Stimulated activated CD4-positive, alpha-beta T cell treated with anti-CD3 and anti-CD28 coated beads, Interleukin-12 subunit alpha, Interleukin-12 subunit beta, amount 100 ng/mL, for 4 hours (primary cell): ENCODE results near the gene ANXA1.
A peak's percentile ranks its signal among the peaks of the same experiment; 100 is the strongest.

Experiments
- DNase-seq: peaks from one replicate; pipeline ENCODE4 v3.0.0-alpha.2; 2020

Gene ANXA1

GRCh38 chr9:73151653-73152542, at the start of gene ANXA1:
Gene ANXA1, plus strand, starts transcription at chr9:73151865. Its CDS starts 6,671 bp downstream, at chr9:73158536.
- no peak for DNase-seq

- no peak for DNase-seq
Observed at GRCh38 chr9:73104342-73104741, 47.3 kb upstream of the ANXA1 start.

GRCh38 chr9:73104921-73105320, 46.7 kb upstream of the ANXA1 start:
- no peak for DNase-seq

GRCh38 chr9:73107489-73108069, 44.1 kb upstream of the ANXA1 start:
- peak; percentile 50 for DNase-seq

GRCh38 chr9:73114058-73114457, 37.6 kb upstream of the ANXA1 start:
- DNase-seq: no peak

GRCh38 chr9:73114958-73115357, 36.7 kb upstream of the ANXA1 start:
- DNase-seq: no peak

- no peak for DNase-seq
Observed at GRCh38 chr9:73116031-73116430, 35.6 kb upstream of the ANXA1 start.

GRCh38 chr9:73116880-73117279, 34.8 kb upstream of the ANXA1 start:
- DNase-seq: no peak

GRCh38 chr9:73118286-73118685, 33.4 kb upstream of the ANXA1 start:
- DNase-seq: no peak

GRCh38 chr9:73118898-73119554, 32.6 kb upstream of the ANXA1 start:
- DNase-seq: no peak

GRCh38 chr9:73121375-73121935, 30.2 kb upstream of the ANXA1 start:
- no peak for DNase-seq

GRCh38 chr9:73125651-73126050, 26.0 kb upstream of the ANXA1 start:
- no peak for DNase-seq

- no peak for DNase-seq
Observed at GRCh38 chr9:73129941-73130685, 21.6 kb upstream of the ANXA1 start.

- no peak for DNase-seq
Observed at GRCh38 chr9:73131461-73131860, 20.2 kb upstream of the ANXA1 start.

GRCh38 chr9:73132034-73132776, 19.5 kb upstream of the ANXA1 start:
- peak; percentile 33 for DNase-seq

GRCh38 chr9:73133022-73133651, 18.5 kb upstream of the ANXA1 start:
- DNase-seq: no peak

GRCh38 chr9:73133921-73134407, 17.7 kb upstream of the ANXA1 start:
- DNase-seq: no peak

- no peak for DNase-seq
Observed at GRCh38 chr9:73135394-73135793, 16.3 kb upstream of the ANXA1 start.

- DNase-seq: no peak
Observed at GRCh38 chr9:73137286-73137899, 14.3 kb upstream of the ANXA1 start.

GRCh38 chr9:73137914-73138313, 13.8 kb upstream of the ANXA1 start:
- DNase-seq: no peak

GRCh38 chr9:73138516-73138915, 13.1 kb upstream of the ANXA1 start:
- no peak for DNase-seq
